RPMI8226 (cell line): Measurements from ENCODE around the gene ST7L.
"Not testable (repeated sequence)": the region's sequence is repeated elsewhere in the genome, so short reads cannot be mapped to it uniquely, and the experiment has no call there.

Experiments
- DNase-seq: peaks from one replicate; pipeline ENCODE4 v3.0.0-alpha.2; 2015

Gene ST7L

DNA sequence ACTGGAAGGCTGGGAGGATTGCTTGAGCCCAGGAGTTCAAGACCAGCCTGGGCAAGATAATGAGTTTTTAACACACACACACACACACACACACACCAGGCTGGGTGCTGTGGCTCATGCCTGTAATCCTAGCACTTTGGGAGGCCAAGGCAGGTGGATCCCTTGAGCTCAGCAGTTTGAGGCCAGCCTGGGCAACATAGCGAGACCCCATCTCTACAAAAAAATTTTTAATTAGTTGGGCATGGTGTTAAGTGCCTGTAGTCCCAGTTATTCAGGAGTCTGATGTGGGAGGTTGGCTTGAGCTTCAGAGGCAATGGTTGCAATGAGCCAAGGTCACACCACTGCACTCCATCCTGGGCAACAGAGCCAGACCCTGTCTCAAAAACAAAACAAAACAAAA is 132.9 kb downstream of the ST7L start:
- DNase-seq, result not testable (repeated sequence)

DNA sequence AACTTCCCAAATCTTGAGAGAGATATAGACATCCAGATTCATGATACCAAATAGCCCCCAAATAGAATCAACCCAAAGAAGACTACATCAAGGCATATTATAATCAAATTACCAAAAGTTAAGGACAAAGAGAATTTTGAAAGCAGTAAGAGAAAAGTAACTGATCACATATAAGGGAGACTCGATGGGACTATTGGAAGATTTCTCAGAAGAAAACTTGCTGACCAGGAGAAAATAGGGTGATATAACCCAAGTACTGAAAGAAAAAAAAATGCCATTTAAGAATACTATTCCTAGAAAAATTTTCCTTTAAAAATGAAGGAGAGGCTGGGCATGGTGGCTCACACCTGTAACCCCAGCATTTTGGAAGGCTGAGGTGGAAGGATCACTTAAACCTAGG is 140.6 kb downstream of the ST7L start:
- no peak for DNase-seq

DNA sequence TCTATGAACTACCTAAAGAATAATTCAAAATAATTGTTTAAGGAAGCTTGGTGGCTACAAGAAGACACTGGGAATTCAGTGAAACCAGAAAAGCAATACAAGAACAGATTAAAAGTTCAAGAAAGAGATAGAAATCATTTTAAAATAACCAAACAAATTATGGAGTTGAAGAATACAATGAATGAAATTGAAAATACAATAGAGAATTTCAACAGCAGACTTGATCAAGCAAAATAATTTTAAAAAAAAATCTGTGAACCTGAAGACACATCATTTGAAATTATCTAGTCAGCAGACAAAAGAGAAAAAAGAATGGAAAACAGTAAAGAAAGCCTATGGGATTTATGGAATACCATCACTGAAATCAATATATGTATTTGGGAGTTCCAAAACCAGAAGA is 141.4 kb downstream of the ST7L start:
- DNase-seq, result no peak
